Cardiac ventricle fibroblast (primary cell): ENCODE results near the gene SYN1. TPM values are rescaled to one million over a fixed set of nuclear protein-coding genes. Genes with fewer than 3 reads are reported as not detected.

Source experiments
- total RNA-seq: library from RNA; depleted of rRNA; stranded (reverse); fragments of >200 nt; gene quantifications from 2 replicates; pipeline ENCODE4 v1.2.3, GENCODE V29; 2015

Gene SYN1
- 1.3 and 1.7 TPM in 2 replicates for total RNA-seq

DNA sequence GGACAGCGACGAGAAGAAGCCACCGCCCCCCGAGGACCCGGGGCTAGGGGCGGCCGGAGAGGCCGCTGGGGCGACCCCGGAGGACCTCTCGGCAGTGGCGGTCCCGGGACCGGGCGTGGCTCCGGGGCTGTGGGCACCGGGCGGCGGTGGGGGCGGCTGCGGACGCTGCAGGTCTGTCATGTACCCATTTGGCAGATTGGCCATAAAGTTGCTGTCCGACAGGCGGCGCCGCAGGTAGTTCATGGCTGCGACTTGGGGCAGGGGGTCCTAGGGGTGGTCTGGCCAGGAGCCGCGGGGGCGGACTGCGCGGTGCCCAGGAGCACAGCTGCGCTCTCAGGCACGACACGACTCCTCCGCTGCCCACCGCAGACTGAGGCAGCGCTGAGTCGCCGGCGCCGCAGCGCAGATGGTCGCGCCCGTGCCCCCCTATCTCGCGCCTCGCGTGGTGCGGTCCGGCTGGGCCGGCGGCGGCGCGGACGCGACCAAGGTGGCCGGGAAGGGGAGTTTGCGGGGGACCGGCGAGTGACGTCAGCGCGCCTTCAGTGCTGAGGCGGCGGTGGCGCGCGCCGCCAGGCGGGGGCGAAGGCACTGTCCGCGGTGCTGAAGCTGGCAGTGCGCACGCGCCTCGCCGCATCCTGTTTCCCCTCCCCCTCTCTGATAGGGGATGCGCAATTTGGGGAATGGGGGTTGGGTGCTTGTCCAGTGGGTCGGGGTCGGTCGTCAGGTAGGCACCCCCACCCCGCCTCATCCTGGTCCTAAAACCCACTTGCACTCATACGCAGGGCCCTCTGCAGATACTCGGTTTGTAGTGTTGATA, at the start of gene SYN1:
SYN1 (minus strand) TSS at position 372 of the 817 bp plus-strand sequence; CDS start at position 243, 129 bp downstream.

GRCh38 chrX:47658684-47659420, 39.2 kb upstream of the SYN1 start, which contains the start of gene UXT:
Gene UXT, minus strand, starts transcription at chrX:47659180. Its CDS starts 253 bp downstream, at chrX:47658927.

GRCh38 chrX:47650164-47651042, 30.7 kb upstream of the SYN1 start, which contains the start of gene ELK1:
Gene ELK1, minus strand, starts transcription at chrX:47650563. Its CDS starts 9,122 bp downstream, at chrX:47641441.

DNA sequence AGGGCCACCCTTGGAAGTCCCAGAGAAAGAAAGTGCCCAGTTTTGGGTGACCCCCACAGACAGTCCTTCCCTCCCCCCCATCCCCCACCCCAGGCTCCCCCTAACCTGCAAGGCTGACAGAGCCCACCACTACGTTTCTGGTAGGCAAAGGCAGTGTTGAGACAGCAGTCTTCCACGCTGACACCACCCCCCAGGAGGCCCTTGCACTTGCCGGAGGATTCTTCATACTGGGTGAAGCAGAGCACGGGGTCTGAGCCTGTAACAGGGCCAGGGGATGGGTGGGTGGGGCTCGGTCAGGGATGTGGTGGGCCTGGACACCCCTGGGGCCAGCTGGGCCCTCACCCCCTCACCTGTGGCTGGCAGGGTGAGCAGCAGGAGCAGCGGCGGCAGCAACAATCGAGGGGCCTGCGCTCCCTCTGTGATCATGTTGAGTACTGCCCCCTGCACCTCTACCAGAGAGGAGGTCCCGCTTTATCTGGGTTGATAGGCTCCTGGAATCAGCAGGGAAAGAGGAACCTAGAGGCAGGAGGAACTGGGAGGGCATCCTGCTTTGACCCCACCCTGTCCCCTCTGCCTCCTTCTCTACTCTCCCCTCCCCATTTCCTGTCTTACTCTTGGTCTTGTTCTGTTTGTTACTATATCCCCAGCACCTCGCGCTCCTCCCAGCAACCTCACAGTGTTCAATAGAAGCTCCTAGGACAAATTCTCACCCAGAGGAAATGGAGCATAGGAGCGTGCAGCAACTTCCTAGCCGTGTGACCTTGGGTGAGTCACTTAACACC, 10.0 kb upstream of the SYN1 start, which contains the start of gene CFP:
CFP (minus strand) TSS at position 512 of the 782 bp plus-strand sequence; CDS start at position 426, 86 bp downstream.

GRCh38 chrX:47581731-47582647, 37.7 kb downstream of the SYN1 start, which contains the start of gene TIMP1:
Gene TIMP1, plus strand, starts transcription at chrX:47582436. Its CDS starts 980 bp downstream, at chrX:47583416.

GRCh38 chrX:47560934-47561658, 58.6 kb downstream of the SYN1 start, which contains the start of gene ARAF:
Gene ARAF, plus strand, starts transcription at chrX:47561205. Its CDS starts 1,763 bp downstream, at chrX:47562968.

Other genes with a start within 250 kb of the SYN1 start
- gene ZNF157, start 249.3 kb downstream of the SYN1 start, total RNA-seq = 0.12 TPM in 1 of 2 replicates, not detected in the other
- 4.7 and 5.3 TPM in 2 replicates for gene ZNF41, start 136.6 kb downstream of the SYN1 start, total RNA-seq
- gene ARAF, start 58.7 kb downstream of the SYN1 start, total RNA-seq = 27.8 and 29.9 TPM in 2 replicates
- gene TIMP1, start 37.4 kb downstream of the SYN1 start, total RNA-seq = 6,558 and 6,881 TPM in 2 replicates
- gene CFP, start 10.1 kb upstream of the SYN1 start, total RNA-seq = 0.06 and 0.20 TPM in 2 replicates
- 29.6 and 33.2 TPM in 2 replicates for gene ELK1, start 30.7 kb upstream of the SYN1 start, total RNA-seq
- gene UXT, start 39.3 kb upstream of the SYN1 start, total RNA-seq = 70.2 and 90.3 TPM in 2 replicates
- 4.4 and 4.6 TPM in 2 replicates for gene ZNF81, start 217.0 kb upstream of the SYN1 start, total RNA-seq